H9 (cell line): ENCODE measurements around the gene OLA1. TPM values are rescaled to one million over a fixed set of nuclear protein-coding genes. Genes with fewer than 3 reads are reported as not detected.

ENCODE experiments used
- DNase-seq: peaks from one replicate; pipeline ENCODE4 v3.0.0-alpha.2; 2017
- H2AFZ ChIP-seq: one replicate; pipeline ENCODE4 v1.6.1; 2013; ENCODE audit warnings: mild to moderate bottlenecking, low read length, control low read depth, moderate library complexity
- H2AK5ac ChIP-seq: 2 replicates; pipeline ENCODE4 v1.6.1; 2013; ENCODE audit warnings: low read length, control low read depth, mixed read lengths; ENCODE audit not compliant: insufficient read length
- H2BK120ac ChIP-seq: one replicate; pipeline ENCODE4 v1.6.1; 2013; ENCODE audit warnings: low read depth, mild to moderate bottlenecking, low read length, control low read depth, inconsistent platforms; ENCODE audit not compliant: poor library complexity, severe bottlenecking
- H2BK12ac ChIP-seq: 2 replicates; pipeline ENCODE4 v1.6.1; 2013; ENCODE audit warnings: low read length, control low read depth, mixed read lengths, low read depth; ENCODE audit not compliant: insufficient read length
- H2BK15ac ChIP-seq: 2 replicates; pipeline ENCODE4 v1.6.1; 2013; ENCODE audit warnings: low read depth, low read length, control low read depth
- H2BK20ac ChIP-seq: one replicate; pipeline ENCODE4 v1.6.1; 2013; ENCODE audit warnings: low read depth, mild to moderate bottlenecking, low read length, control low read depth, inconsistent platforms; ENCODE audit not compliant: poor library complexity, severe bottlenecking
- H2BK5ac ChIP-seq: 2 replicates; pipeline ENCODE4 v1.6.1; 2013; ENCODE audit warnings: low read length, control low read depth, mixed read lengths; ENCODE audit not compliant: insufficient read length
- H3K14ac ChIP-seq: 2 replicates; pipeline ENCODE4 v1.6.1; 2013; ENCODE audit warnings: low read length, control low read depth; ENCODE audit not compliant: insufficient read depth
- H3K18ac ChIP-seq: 2 replicates; pipeline ENCODE4 v1.6.1; 2013; ENCODE audit warnings: low read depth, mild to moderate bottlenecking, mixed read lengths, low read length, control low read depth; ENCODE audit not compliant: insufficient read length
- H3K23ac ChIP-seq: 2 replicates; pipeline ENCODE4 v1.6.1; 2013; ENCODE audit warnings: low read length, control low read depth, mixed read lengths, low read depth; ENCODE audit not compliant: insufficient read length
- H3K23me2 ChIP-seq: 2 replicates; pipeline ENCODE4 v1.6.1; 2013; ENCODE audit warnings: low read depth, mild to moderate bottlenecking, mixed read lengths, low read length, control low read depth; ENCODE audit not compliant: insufficient read length, poor library complexity, severe bottlenecking
- H3K27ac ChIP-seq: 2 replicates; pipeline ENCODE4 v1.5.1; 2013; ENCODE audit warnings: low read length, control low read depth, mixed read lengths, low read depth; ENCODE audit not compliant: insufficient read length
- H3K27me3 ChIP-seq: 2 replicates; pipeline ENCODE4 v1.6.1; 2013; ENCODE audit warnings: low read length, control low read depth, inconsistent platforms; ENCODE audit not compliant: insufficient read depth
- H3K4ac ChIP-seq: 2 replicates; pipeline ENCODE4 v1.6.1; 2013; ENCODE audit warnings: low read depth, mild to moderate bottlenecking, control low read depth, inconsistent platforms, low read length, moderate library complexity
- H3K4me1 ChIP-seq: 2 replicates; pipeline ENCODE4 v1.6.1; 2013; ENCODE audit warnings: low read length, control low read depth, inconsistent platforms; ENCODE audit not compliant: insufficient read depth
- H3K4me2 ChIP-seq: 2 replicates; pipeline ENCODE4 v1.6.1; 2013; ENCODE audit warnings: low read length, control low read depth, mixed read lengths; ENCODE audit not compliant: insufficient read length, insufficient read depth
- H3K56ac ChIP-seq: 2 replicates; pipeline ENCODE4 v1.6.1; 2013; ENCODE audit warnings: low read depth, mild to moderate bottlenecking, mixed read lengths, low read length, control low read depth; ENCODE audit not compliant: insufficient read length
- H3K79me1 ChIP-seq: 2 replicates; pipeline ENCODE4 v1.6.1; 2013; ENCODE audit warnings: low read depth, mild to moderate bottlenecking, moderate library complexity, low read length, control low read depth, inconsistent platforms; ENCODE audit not compliant: insufficient read depth, poor library complexity, severe bottlenecking
- H3K79me2 ChIP-seq: 2 replicates; pipeline ENCODE4 v1.6.1; 2013; ENCODE audit warnings: low read length, control low read depth, inconsistent platforms; ENCODE audit not compliant: insufficient read depth
- H3K9ac ChIP-seq: 2 replicates; pipeline ENCODE4 v1.6.1; 2013; ENCODE audit warnings: low read length, control low read depth, mixed read lengths; ENCODE audit not compliant: insufficient read length; ENCODE audit errors: extremely low read depth
- H3K9me3 ChIP-seq: one replicate; pipeline ENCODE4 v1.6.1; 2013; ENCODE audit warnings: low read depth, low read length, inconsistent platforms; ENCODE audit not compliant: control insufficient read depth
- H3T11ph ChIP-seq: one replicate; pipeline ENCODE4 v1.6.1; 2013; ENCODE audit warnings: mild to moderate bottlenecking, low read length, control low read depth, inconsistent platforms
- H4K20me1 ChIP-seq: one replicate; pipeline ENCODE4 v1.6.1; 2013; ENCODE audit not compliant: control insufficient read depth, insufficient read length, insufficient read depth
- H4K5ac ChIP-seq: 2 replicates; pipeline ENCODE4 v1.6.1; 2013; ENCODE audit warnings: low read depth, mild to moderate bottlenecking, mixed read lengths, low read length, control low read depth; ENCODE audit not compliant: insufficient read length
- H4K8ac ChIP-seq: replicated peaks from 2 replicates; pipeline ENCODE4 v1.6.1; 2013; ENCODE audit warnings: low read length, control low read depth, mixed read lengths, low read depth; ENCODE audit not compliant: insufficient read length
- H4K91ac ChIP-seq: 2 replicates; pipeline ENCODE4 v1.6.1; 2013; ENCODE audit warnings: low read depth, mild to moderate bottlenecking, moderate library complexity, mixed read lengths, low read length, control low read depth; ENCODE audit not compliant: insufficient read length
- H3K27ac Mint-ChIP-seq, 3 experiments: 2 replicates in 2 of 3; 3 replicates in 1 of 3; pipeline ENCODE4 v1.8.0; 2020 to 2021; ENCODE audit warnings: mixed read lengths in 3 of 3, mild to moderate bottlenecking in 1 of 3, moderate library complexity in 1 of 3
- H3K27me3 Mint-ChIP-seq: 2 replicates; pipeline ENCODE4 v1.8.0; 2021; ENCODE audit warnings: low read depth, mild to moderate bottlenecking, moderate library complexity, mixed read lengths
- H3K36me3 Mint-ChIP-seq, 3 experiments: 2 replicates in 2 of 3; 3 replicates in 1 of 3; pipeline ENCODE4 v1.8.0; 2020 to 2021; ENCODE audit warnings: low read depth in 3 of 3, mixed read lengths in 3 of 3; ENCODE audit not compliant: insufficient read depth in 1 of 3
- H3K4me1 Mint-ChIP-seq, 2 experiments: 2 replicates each; pipeline ENCODE4 v1.8.0; 2020; ENCODE audit warnings: mixed read lengths in 2 of 2
- H3K4me3 Mint-ChIP-seq, 2 experiments: 2 replicates in 1 of 2; 3 replicates in 1 of 2; pipeline ENCODE4 v1.8.0; 2020 to 2021; ENCODE audit warnings: mild to moderate bottlenecking in 2 of 2, mixed read lengths in 2 of 2, moderate library complexity in 1 of 2
- H3K9me3 Mint-ChIP-seq, 2 experiments: 2 replicates in 1 of 2; 3 replicates in 1 of 2; pipeline ENCODE4 v1.8.0; 2020; ENCODE audit warnings: mild to moderate bottlenecking in 2 of 2, mixed read lengths in 2 of 2, moderate library complexity in 1 of 2
- WGBS: extraction: QIAGEN DNeasy Blood & Tissue Kit; methylation state at CpG from one replicate; pipeline ENCODE4 v1.1.7; 2013; ENCODE audit warnings: missing lambda C conversion rate, low lambda C conversion rate, mixed read lengths; ENCODE audit not compliant: insufficient read length; ENCODE audit errors: extremely low coverage; 5-methylcytosine and 5-hydroxymethylcytosine counted together
- total RNA-seq: library from RNA; stranded (reverse); gene quantifications from 2 replicates; pipeline ENCODE4 v1.2.1, GENCODE V29; 2021
- TF ChIP-seq, protein P1 (sequence below): fragments of 200-600 bp; sonication (generic); conservative IDR thresholded peaks from 3 replicates; pipeline ENCODE4 v1.8.0; 2021; ENCODE audit warnings: antibody characterized with exemption, mild to moderate bottlenecking

OLA1 gene
- total RNA-seq, 1 experiment from 2014 or later = 133 TPM

DNA sequence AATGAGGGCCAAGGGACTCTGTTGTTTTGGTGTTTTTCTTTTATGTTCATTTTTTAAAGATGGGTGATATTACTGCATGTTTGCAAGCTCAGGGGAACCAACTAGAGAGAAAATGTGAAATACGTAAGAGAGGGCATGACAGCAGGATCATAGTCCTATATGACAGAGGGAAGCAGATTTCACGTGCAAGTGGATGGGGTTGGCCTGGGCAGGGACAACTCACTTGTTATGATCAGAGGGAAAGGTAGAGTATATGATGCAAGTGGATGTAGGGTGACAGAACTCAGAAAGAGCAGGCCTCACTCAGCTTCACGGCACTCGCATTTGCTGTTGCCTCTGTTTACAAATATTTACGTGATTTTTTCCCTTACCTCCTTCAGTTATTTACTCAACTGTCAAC lies 67.0 kb downstream of the OLA1 start:
- H3K9me3 ChIP-seq = no peaks in the 10 kb centered on the region
- Mint-ChIP-seq H3K9me3 (no peaks in the 10 kb centered on the region; a peak in 1 of 5 replicates), H3K4me1 (peaks cover 10 to 16% of the 10 kb centered on the region in 2 experiments), H3K4me3 (no peak overlapping the region), H3K36me3 (peaks cover 0 to 4% (median 0%) of the 10 kb centered on the region in 3 experiments; a peak in 1 of 7 replicates), H3K27ac (peak overlapping the region; percentile 3 to 75 (median 16); a peak in 3 of 7 replicates), H3K27me3 (no peaks in the 10 kb centered on the region)
- no peak overlapping the region for H2AFZ ChIP-seq
- H4K8ac ChIP-seq = no peak overlapping the region
- H2BK15ac ChIP-seq = no peak overlapping the region
- no peak overlapping the region for H2BK20ac ChIP-seq
- no peak overlapping the region for H3K4me2 ChIP-seq
- no peak overlapping the region for H2BK5ac ChIP-seq
- H3K56ac ChIP-seq = no peak overlapping the region
- H3K4ac ChIP-seq = no peak overlapping the region
- WGBS = no CpG with 5 or more reads among the region's 5 CpGs
- H3K4me1 ChIP-seq = no peaks in the 10 kb centered on the region
- H4K91ac ChIP-seq = no peak overlapping the region
- TF ChIP-seq, protein P1, sequence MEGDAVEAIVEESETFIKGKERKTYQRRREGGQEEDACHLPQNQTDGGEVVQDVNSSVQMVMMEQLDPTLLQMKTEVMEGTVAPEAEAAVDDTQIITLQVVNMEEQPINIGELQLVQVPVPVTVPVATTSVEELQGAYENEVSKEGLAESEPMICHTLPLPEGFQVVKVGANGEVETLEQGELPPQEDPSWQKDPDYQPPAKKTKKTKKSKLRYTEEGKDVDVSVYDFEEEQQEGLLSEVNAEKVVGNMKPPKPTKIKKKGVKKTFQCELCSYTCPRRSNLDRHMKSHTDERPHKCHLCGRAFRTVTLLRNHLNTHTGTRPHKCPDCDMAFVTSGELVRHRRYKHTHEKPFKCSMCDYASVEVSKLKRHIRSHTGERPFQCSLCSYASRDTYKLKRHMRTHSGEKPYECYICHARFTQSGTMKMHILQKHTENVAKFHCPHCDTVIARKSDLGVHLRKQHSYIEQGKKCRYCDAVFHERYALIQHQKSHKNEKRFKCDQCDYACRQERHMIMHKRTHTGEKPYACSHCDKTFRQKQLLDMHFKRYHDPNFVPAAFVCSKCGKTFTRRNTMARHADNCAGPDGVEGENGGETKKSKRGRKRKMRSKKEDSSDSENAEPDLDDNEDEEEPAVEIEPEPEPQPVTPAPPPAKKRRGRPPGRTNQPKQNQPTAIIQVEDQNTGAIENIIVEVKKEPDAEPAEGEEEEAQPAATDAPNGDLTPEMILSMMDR = no peak
- no peak overlapping the region for H4K5ac ChIP-seq
- no peak overlapping the region for H3K27ac ChIP-seq
- peaks cover 1% of the 10 kb centered on the region for H3K79me1 ChIP-seq
- no peak overlapping the region for H3K23ac ChIP-seq
- H3K23me2 ChIP-seq = no peaks in the 10 kb centered on the region
- no peak overlapping the region for H3K14ac ChIP-seq
- H2AK5ac ChIP-seq = no peak overlapping the region
- no peak overlapping the region for H2BK12ac ChIP-seq
- H3T11ph ChIP-seq = no peak overlapping the region
- no peak for DNase-seq
- H3K79me2 ChIP-seq = peaks cover 2% of the 10 kb centered on the region; the same call in 1 of the 2 replicates
- no peaks in the 10 kb centered on the region for H4K20me1 ChIP-seq
- no peak overlapping the region for H3K9ac ChIP-seq
- no peaks in the 10 kb centered on the region for H3K27me3 ChIP-seq
- no peak overlapping the region for H3K18ac ChIP-seq
- H2BK120ac ChIP-seq = no peak overlapping the region
